Breast epithelium (tissue), 3 donors: Measurements from ENCODE around the gene FHIP2A.
"Not testable (repeated sequence)": the region's sequence is repeated elsewhere in the genome, so short reads cannot be mapped to it uniquely, and the experiment has no call there.

Source experiments
- POLR2A ChIP-seq: fragments of 450-650 bp; IDR thresholded peaks from one replicate; pipeline ENCODE4 v1.6.1; 2016; ENCODE audit warnings: antibody characterized with exemption, mild to moderate bottlenecking, moderate library complexity
- POLR2AphosphoS5 ChIP-seq, 3 donors: sonication (generic); formaldehyde crosslinking; IDR thresholded peaks; one replicate each; pipeline ENCODE4 v1.6.1; 2017; ENCODE audit warnings: antibody characterized with exemption in 3 of 3
- TF ChIP-seq, protein P1 (sequence below), 3 donors: fragments of 450-650 bp; IDR thresholded peaks; one replicate each; pipeline ENCODE4 v1.5.1; 2016 to 2017; ENCODE audit warnings: antibody characterized with exemption in 3 of 3, mild to moderate bottlenecking in 3 of 3, moderate library complexity in 3 of 3

DNA sequence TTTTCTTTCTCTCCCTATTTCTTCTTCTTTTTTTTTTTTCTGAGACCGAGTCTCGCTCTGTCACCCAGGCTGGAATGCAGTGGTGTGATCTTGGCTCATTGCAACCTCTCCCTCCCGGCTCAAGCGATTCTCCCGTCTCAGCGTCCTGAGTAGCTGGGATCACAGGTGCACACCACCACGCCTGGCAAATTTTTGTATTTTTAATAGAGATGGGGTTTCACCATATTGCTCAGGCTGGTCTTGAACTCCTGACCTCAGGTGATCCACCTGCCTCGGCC is 35.6 kb downstream of the FHIP2A start:
- not testable (repeated sequence) for TF ChIP-seq POLR2AphosphoS5 (IDR thresholded peaks at IDR 0.05); POLR2A
- TF ChIP-seq, protein P1, sequence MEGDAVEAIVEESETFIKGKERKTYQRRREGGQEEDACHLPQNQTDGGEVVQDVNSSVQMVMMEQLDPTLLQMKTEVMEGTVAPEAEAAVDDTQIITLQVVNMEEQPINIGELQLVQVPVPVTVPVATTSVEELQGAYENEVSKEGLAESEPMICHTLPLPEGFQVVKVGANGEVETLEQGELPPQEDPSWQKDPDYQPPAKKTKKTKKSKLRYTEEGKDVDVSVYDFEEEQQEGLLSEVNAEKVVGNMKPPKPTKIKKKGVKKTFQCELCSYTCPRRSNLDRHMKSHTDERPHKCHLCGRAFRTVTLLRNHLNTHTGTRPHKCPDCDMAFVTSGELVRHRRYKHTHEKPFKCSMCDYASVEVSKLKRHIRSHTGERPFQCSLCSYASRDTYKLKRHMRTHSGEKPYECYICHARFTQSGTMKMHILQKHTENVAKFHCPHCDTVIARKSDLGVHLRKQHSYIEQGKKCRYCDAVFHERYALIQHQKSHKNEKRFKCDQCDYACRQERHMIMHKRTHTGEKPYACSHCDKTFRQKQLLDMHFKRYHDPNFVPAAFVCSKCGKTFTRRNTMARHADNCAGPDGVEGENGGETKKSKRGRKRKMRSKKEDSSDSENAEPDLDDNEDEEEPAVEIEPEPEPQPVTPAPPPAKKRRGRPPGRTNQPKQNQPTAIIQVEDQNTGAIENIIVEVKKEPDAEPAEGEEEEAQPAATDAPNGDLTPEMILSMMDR (IDR thresholded peaks at IDR 0.05): not testable (repeated sequence)
